ENCODE data around the gene TREML1.
"Not testable (repeated sequence)": the region's sequence is repeated elsewhere in the genome, so short reads cannot be mapped to it uniquely, and the experiment has no call there.

Gene TREML1

GRCh38 chr6:41153992-41154625, at the start of gene TREML1:
Gene TREML1 (minus strand): TSS chr6:41154347. CDS start chr6:41154288, 59 bp downstream.
- no peak for DNase-seq

GRCh38 chr6:41201764-41202173, 47.6 kb upstream of the TREML1 start:
- no peak for DNase-seq

- no peak for DNase-seq
Measured at GRCh38 chr6:41200901-41201763, 47.0 kb upstream of the TREML1 start, which contains the start of gene TREML2. Gene TREML2 (minus strand): TSS chr6:41201149. CDS start chr6:41201008, 141 bp downstream.

- DNase-seq = peak in 1 of 58 donors; percentile 49
Measured at GRCh38 chr6:41200296-41200900, 46.3 kb upstream of the TREML1 start.

GRCh38 chr6:41199552-41200246, 45.6 kb upstream of the TREML1 start:
- no peak for DNase-seq

- DNase-seq = no peak
Measured at GRCh38 chr6:41197234-41197633, 43.1 kb upstream of the TREML1 start.

GRCh38 chr6:41194386-41194785, 40.2 kb upstream of the TREML1 start:
- no peak for DNase-seq

GRCh38 chr6:41193884-41194283, 39.7 kb upstream of the TREML1 start:
- no peak for DNase-seq

GRCh38 chr6:41193171-41193734, 39.1 kb upstream of the TREML1 start:
- no peak for DNase-seq

- peak in 1 of 58 donors; percentile 3 for DNase-seq
Measured at GRCh38 chr6:41191569-41191968, 37.4 kb upstream of the TREML1 start.

- DNase-seq = no peak
Measured at GRCh38 chr6:41190791-41191190, 36.6 kb upstream of the TREML1 start.

- no peak for DNase-seq
Measured at GRCh38 chr6:41189967-41190366, 35.8 kb upstream of the TREML1 start.

GRCh38 chr6:41189046-41189445, 34.9 kb upstream of the TREML1 start:
- DNase-seq = not testable (repeated sequence)

GRCh38 chr6:41187924-41188886, 34.1 kb upstream of the TREML1 start:
- no peak for DNase-seq

GRCh38 chr6:41186031-41186562, 31.9 kb upstream of the TREML1 start:
- no peak for DNase-seq

- no peak for DNase-seq
Measured at GRCh38 chr6:41184761-41185160, 30.6 kb upstream of the TREML1 start.

GRCh38 chr6:41182069-41183034, 28.2 kb upstream of the TREML1 start:
- peak in 7 of 58 donors; percentile 1 to 51 (median 12) for DNase-seq

- DNase-seq = no peak
Measured at GRCh38 chr6:41181566-41181965, 27.4 kb upstream of the TREML1 start.
